ENCODE results near the gene RBM19. TPM values are rescaled to one million over a fixed set of nuclear protein-coding genes. Genes with fewer than 3 reads are reported as not detected.

Gene RBM19
- total RNA-seq, 2 donors from 2014 or later: 38.6 to 43.1 TPM

DNA sequence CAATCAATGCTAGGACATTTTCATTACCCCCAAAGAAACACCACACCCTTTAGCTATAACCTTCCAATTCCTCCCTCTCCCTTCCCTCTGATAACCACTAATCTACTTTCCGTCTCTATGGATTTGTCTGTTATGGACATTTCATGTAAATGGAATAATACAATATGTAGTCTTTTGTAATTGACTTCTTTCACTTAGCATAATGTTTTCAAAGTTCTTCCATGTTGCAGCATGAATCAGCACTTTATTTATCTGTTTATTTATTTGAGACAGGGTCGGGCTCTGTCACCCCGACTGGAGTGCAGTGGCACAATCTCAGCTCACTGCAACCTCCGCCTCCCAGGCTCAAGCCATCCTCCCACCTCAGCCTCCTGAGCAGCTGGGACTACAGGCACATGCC, 1.2 kb upstream of the RBM19 start:
- TF ChIP-seq, protein P1, sequence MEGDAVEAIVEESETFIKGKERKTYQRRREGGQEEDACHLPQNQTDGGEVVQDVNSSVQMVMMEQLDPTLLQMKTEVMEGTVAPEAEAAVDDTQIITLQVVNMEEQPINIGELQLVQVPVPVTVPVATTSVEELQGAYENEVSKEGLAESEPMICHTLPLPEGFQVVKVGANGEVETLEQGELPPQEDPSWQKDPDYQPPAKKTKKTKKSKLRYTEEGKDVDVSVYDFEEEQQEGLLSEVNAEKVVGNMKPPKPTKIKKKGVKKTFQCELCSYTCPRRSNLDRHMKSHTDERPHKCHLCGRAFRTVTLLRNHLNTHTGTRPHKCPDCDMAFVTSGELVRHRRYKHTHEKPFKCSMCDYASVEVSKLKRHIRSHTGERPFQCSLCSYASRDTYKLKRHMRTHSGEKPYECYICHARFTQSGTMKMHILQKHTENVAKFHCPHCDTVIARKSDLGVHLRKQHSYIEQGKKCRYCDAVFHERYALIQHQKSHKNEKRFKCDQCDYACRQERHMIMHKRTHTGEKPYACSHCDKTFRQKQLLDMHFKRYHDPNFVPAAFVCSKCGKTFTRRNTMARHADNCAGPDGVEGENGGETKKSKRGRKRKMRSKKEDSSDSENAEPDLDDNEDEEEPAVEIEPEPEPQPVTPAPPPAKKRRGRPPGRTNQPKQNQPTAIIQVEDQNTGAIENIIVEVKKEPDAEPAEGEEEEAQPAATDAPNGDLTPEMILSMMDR (conservative IDR thresholded peaks at IDR 0.05): no peak
- no peak for DNase-seq
- Histone ChIP-seq H3K27me3 (ENCODE audit: control insufficient read depth, insufficient read depth, low read length, poor library complexity, severe bottlenecking) (peaks cover 45% of the 10 kb centered on the region), H3K4me1 (ENCODE audit: control insufficient read depth, insufficient read depth, low read length) (no peaks in the 10 kb centered on the region), H3K36me3 (ENCODE audit: control insufficient read depth, insufficient read depth, low read length) (peaks cover 9% of the 10 kb centered on the region), H3K27ac (ENCODE audit: low read depth, low read length) (no peak overlapping the region), H3K9ac (ENCODE audit: extremely low read depth, low read length, poor library complexity, severe bottlenecking) (no peak overlapping the region), H3K9me3 (ENCODE audit: control insufficient read depth, low read length) (no peaks in the 10 kb centered on the region), H3K4me3 (ENCODE audit: low read length) (no peak overlapping the region)
- 95 to 100% methylated on average over 3 of the region's 4 CpGs for WGBS, 2 experiments (ENCODE audit: insufficient coverage in 1 of 2, insufficient read length in 1 of 2)
- peaks cover 6% of the 10 kb centered on the region for H3K4me1 Mint-ChIP-seq
- H3K27me3 Mint-ChIP-seq (ENCODE audit: insufficient read depth): peaks cover 28% of the 10 kb centered on the region
- H3K4me3 Mint-ChIP-seq: no peak overlapping the region
- peaks cover 4% of the 10 kb centered on the region for H3K36me3 Mint-ChIP-seq (ENCODE audit: low read depth)
- no peak overlapping the region for H3K27ac Mint-ChIP-seq
- no peaks in the 10 kb centered on the region for H3K9me3 Mint-ChIP-seq

GRCh38 chr12:113962733-113963132, 3.4 kb downstream of the RBM19 start:
- Histone ChIP-seq H3K4me1 (ENCODE audit: control insufficient read depth, insufficient read depth, low read length) (no peaks in the 10 kb centered on the region), H3K27ac (ENCODE audit: low read depth, low read length) (no peak overlapping the region), H3K9me3 (ENCODE audit: control insufficient read depth, low read length) (no peaks in the 10 kb centered on the region), H3K27me3 (ENCODE audit: control insufficient read depth, insufficient read depth, low read length, poor library complexity, severe bottlenecking) (peaks cover 5% of the 10 kb centered on the region), H3K9ac (ENCODE audit: extremely low read depth, low read length, poor library complexity, severe bottlenecking) (no peak overlapping the region), H3K4me3 (ENCODE audit: low read length) (no peak overlapping the region), H3K36me3 (ENCODE audit: control insufficient read depth, insufficient read depth, low read length) (peaks cover 50% of the 10 kb centered on the region)
- TF ChIP-seq, protein P1 (conservative IDR thresholded peaks at IDR 0.05): no peak
- WGBS, 2 experiments (ENCODE audit: insufficient coverage in 1 of 2, insufficient read length in 1 of 2): 86 to 98% methylated on average over 1 of the region's 1 CpG
- peaks cover 36% of the 10 kb centered on the region for H3K36me3 Mint-ChIP-seq (ENCODE audit: low read depth)
- H3K27me3 Mint-ChIP-seq (ENCODE audit: insufficient read depth): peaks cover 4% of the 10 kb centered on the region
- DNase-seq: no peak
- H3K4me1 Mint-ChIP-seq: peaks cover 6% of the 10 kb centered on the region
- H3K27ac Mint-ChIP-seq: no peak overlapping the region
- no peak overlapping the region for H3K4me3 Mint-ChIP-seq
- no peaks in the 10 kb centered on the region for H3K9me3 Mint-ChIP-seq

DNA sequence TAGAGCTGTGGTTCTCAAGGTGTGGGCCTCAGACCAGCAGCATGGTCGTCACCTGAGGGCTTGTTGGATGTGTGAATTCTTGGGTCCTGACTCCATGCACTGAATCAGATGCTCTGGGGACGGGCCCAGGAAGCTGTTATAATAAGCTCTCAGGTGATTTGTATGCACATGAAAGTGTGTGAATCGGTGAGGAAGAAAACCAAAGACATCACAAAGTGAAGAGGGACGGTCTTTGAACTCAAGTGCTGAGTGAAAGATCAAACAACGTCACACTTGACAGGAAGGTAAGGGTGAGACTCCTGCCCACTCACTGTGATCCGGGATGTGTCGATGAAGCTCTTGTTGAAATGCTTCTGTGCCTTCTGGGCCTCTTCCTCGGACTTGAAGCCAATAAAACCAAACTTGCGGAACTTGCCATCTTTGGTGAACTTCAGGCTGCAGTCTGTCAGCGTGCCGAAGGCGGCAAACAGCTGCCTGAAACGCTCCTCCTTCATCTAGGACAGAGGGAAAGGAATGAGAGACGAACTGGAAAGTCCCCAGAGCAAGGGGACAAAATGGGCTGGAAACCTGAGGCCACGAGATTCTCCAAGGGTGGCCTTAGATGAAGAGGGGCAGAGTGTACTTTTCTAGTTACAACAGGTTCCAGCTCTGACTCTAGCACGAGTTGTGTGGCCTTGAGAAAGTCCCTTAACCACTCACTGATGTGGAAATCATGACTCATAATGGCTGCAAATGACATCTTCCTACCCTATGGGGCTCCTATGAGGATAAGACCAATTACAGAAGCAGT, 4.0 kb downstream of the RBM19 start:
- Mint-ChIP-seq H3K9me3 (no peaks in the 10 kb centered on the region), H3K27ac (no peak overlapping the region), H3K4me1 (peaks cover 6% of the 10 kb centered on the region), H3K27me3 (ENCODE audit: insufficient read depth) (peaks cover 1% of the 10 kb centered on the region), H3K36me3 (ENCODE audit: low read depth) (peaks cover 38% of the 10 kb centered on the region), H3K4me3 (no peak overlapping the region)
- Histone ChIP-seq H3K27ac (ENCODE audit: low read depth, low read length) (no peak overlapping the region), H3K9ac (ENCODE audit: extremely low read depth, low read length, poor library complexity, severe bottlenecking) (no peak overlapping the region), H3K9me3 (ENCODE audit: control insufficient read depth, low read length) (no peaks in the 10 kb centered on the region), H3K36me3 (ENCODE audit: control insufficient read depth, insufficient read depth, low read length) (peaks cover 53% of the 10 kb centered on the region), H3K4me3 (ENCODE audit: low read length) (no peak overlapping the region), H3K4me1 (ENCODE audit: control insufficient read depth, insufficient read depth, low read length) (no peaks in the 10 kb centered on the region), H3K27me3 (ENCODE audit: control insufficient read depth, insufficient read depth, low read length, poor library complexity, severe bottlenecking) (peaks cover 3% of the 10 kb centered on the region)
- DNase-seq: no peak
- TF ChIP-seq, protein P1 (conservative IDR thresholded peaks at IDR 0.05): no peak
- WGBS, 2 experiments (ENCODE audit: insufficient coverage in 1 of 2, insufficient read length in 1 of 2): 88 to 90% methylated on average over 15 to 16 of the region's 16 CpGs
